B cell (primary cell): ENCODE data around the gene C6orf136. TPM values are rescaled to one million over a fixed set of nuclear protein-coding genes. Genes with fewer than 3 reads are reported as not detected.
A peak's percentile ranks its signal among the peaks of the same experiment; 100 is the strongest.

ENCODE experiments used
- ATAC-seq: fragments of 200-7000 bp; cut with Tn5 transposase; one replicate; pipeline ENCODE4 v1.10.0; 2021; ENCODE audit warnings: low read depth, mild to moderate bottlenecking, moderate number of reproducible peaks, moderate library complexity
- CTCF ChIA-PET: fragments of 350-600 bp; sonication (Branson Sonifier 250); formaldehyde crosslinking; loops from one replicate; lab custom pipeline; 2021; ENCODE audit warnings: antibody characterized with exemption, inconsistent platforms; lab: Charles Lee
- POLR2A ChIA-PET: fragments of 350-600 bp; sonication (Branson Sonifier 250); formaldehyde crosslinking; loops from one replicate; lab custom pipeline; 2021; ENCODE audit warnings: antibody characterized with exemption; lab: Charles Lee
- DNase-seq: peaks from one replicate; pipeline ENCODE4 v3.0.0; 2013
- H2AFZ ChIP-seq: 2 replicates; pipeline ENCODE4 v1.6.1; 2012; ENCODE audit warnings: mild to moderate bottlenecking, low read depth, low read length; ENCODE audit not compliant: insufficient read depth, poor library complexity, severe bottlenecking
- H3K27ac ChIP-seq, 2 donors: 1 replicate in 1 of 2; 2 replicates in 1 of 2; pipeline ENCODE4 v1.5.1; 2012 to 2013; ENCODE audit warnings: low read length in 2 of 2, mild to moderate bottlenecking in 2 of 2, moderate library complexity in 1 of 2
- H3K27me3 ChIP-seq, 4 experiments: fragments of 200-600 bp in 1 of 4; sonication (generic) in 1 of 4; replicated peaks in 1 of 4; 1 replicate in 2 of 4; 2 replicates in 2 of 4; pipeline versions ENCODE4 v1.6.1 to v1.7.0; 2013 to 2016; ENCODE audit warnings: low read length in 3 of 4, mild to moderate bottlenecking in 2 of 4, mixed read lengths in 1 of 4, moderate library complexity in 1 of 4; ENCODE audit not compliant: insufficient read depth in 4 of 4, control insufficient read depth in 3 of 4; ENCODE audit errors: control extremely low read depth in 1 of 4
- H3K36me3 ChIP-seq, 2 experiments: replicated peaks in 1 of 2; 1 replicate in 1 of 2; 2 replicates in 1 of 2; pipeline versions ENCODE4 v1.6.1 to v1.7.1; 2013; ENCODE audit warnings: low read length in 1 of 2; ENCODE audit not compliant: insufficient read depth in 2 of 2, control insufficient read depth in 1 of 2; ENCODE audit errors: control extremely low read depth in 1 of 2, extremely low read depth in 1 of 2
- H3K4me1 ChIP-seq, 2 donors: fragments of 200-600 bp in 1 of 2; sonication (generic) in 1 of 2; 1 replicate in 1 of 2; 2 replicates in 1 of 2; pipeline versions ENCODE4 v1.5.1 to v1.6.1; 2013 to 2017; ENCODE audit warnings: low read length in 2 of 2; ENCODE audit not compliant: control insufficient read depth in 2 of 2, insufficient read depth in 2 of 2
- H3K4me2 ChIP-seq: replicated peaks from 2 replicates; pipeline ENCODE3; 2012; ENCODE audit warnings: mild to moderate bottlenecking, low read depth, low read length; ENCODE audit not compliant: poor library complexity, severe bottlenecking
- H3K4me3 ChIP-seq, 5 experiments: fragments of 200-600 bp in 1 of 5; sonication (generic) in 1 of 5; 1 replicate in 3 of 5; 2 replicates in 2 of 5; pipeline versions ENCODE4 v1.5.1 to v1.7.0; 2011 to 2016; ENCODE audit warnings: low read length in 4 of 5, mild to moderate bottlenecking in 4 of 5, low read depth in 2 of 5, control low read depth in 1 of 5, moderate library complexity in 1 of 5; ENCODE audit not compliant: insufficient read depth in 1 of 5; ENCODE audit errors: control extremely low read depth in 1 of 5, extremely low read depth in 1 of 5
- H3K79me2 ChIP-seq: fragments of 200-600 bp; sonication (generic); one replicate; pipeline ENCODE4 v1.6.0; 2016; ENCODE audit warnings: low read length; ENCODE audit not compliant: control insufficient read depth, insufficient read depth
- H3K9ac ChIP-seq: fragments of 200-600 bp; sonication (generic); 2 replicates; pipeline ENCODE4 v1.6.1; 2017; ENCODE audit warnings: mild to moderate bottlenecking, low read length, moderate library complexity
- H3K9me3 ChIP-seq, 3 donors: one replicate each; pipeline versions ENCODE4 v1.6.1 to v1.7.1; 2013; ENCODE audit warnings: low read length in 2 of 3; ENCODE audit not compliant: control insufficient read depth in 2 of 3, insufficient read depth in 1 of 3; ENCODE audit errors: control extremely low read depth in 1 of 3
- H4K20me1 ChIP-seq: 2 replicates; pipeline ENCODE4 v1.6.0; 2012; ENCODE audit warnings: mild to moderate bottlenecking, low read length; ENCODE audit not compliant: insufficient read depth, control insufficient read depth, poor library complexity, severe bottlenecking
- H3K27ac Mint-ChIP-seq: one replicate; pipeline ENCODE4 v1.8.0; 2021; ENCODE audit warnings: mixed read lengths
- H3K27me3 Mint-ChIP-seq: one replicate; pipeline ENCODE4 v1.8.0; 2021; ENCODE audit warnings: mixed read lengths
- H3K4me1 Mint-ChIP-seq: one replicate; pipeline ENCODE4 v1.8.0; 2021; ENCODE audit warnings: mixed read lengths
- H3K4me3 Mint-ChIP-seq: one replicate; pipeline ENCODE4 v1.8.0; 2021; ENCODE audit warnings: mixed read lengths
- H3K9me3 Mint-ChIP-seq: one replicate; pipeline ENCODE4 v1.8.0; 2022; ENCODE audit warnings: mixed read lengths; ENCODE audit not compliant: insufficient read depth
- CTCF ChIP-seq: fragments of 200-600 bp; IDR thresholded peaks from one replicate; pipeline ENCODE4 v1.8.0; 2022; ENCODE audit warnings: antibody characterized with exemption, mild to moderate bottlenecking
- EZH2 ChIP-seq: IDR thresholded peaks from 2 replicates; pipeline ENCODE4 v1.6.1; 2012; ENCODE audit warnings: borderline replicate concordance, low read depth, mild to moderate bottlenecking, moderate library complexity, low read length; ENCODE audit not compliant: insufficient read depth, poor library complexity, severe bottlenecking
- WGBS: methylation state at CpG from one replicate; pipeline ENCODE4 v1.1.5; 2013; ENCODE audit warnings: missing lambda C conversion rate; ENCODE audit not compliant: insufficient coverage; 5-methylcytosine and 5-hydroxymethylcytosine counted together
- intact Hi-C: fragments of 100-400 bp; cut with micrococcal nuclease; formaldehyde crosslinking; loops from one replicate; pipeline ENCODE4 v1.10.0; 2022
- polyA plus RNA-seq: library from polyadenylated mRNA; depleted of rRNA; stranded (reverse); fragments of >200 nt; gene quantifications from 2 replicates; pipeline ENCODE4 v1.2.3, GENCODE V29; 2012
- total RNA-seq, 2 donors: library from RNA; stranded (reverse); fragments of 120-200 nt in 1 of 2; gene quantifications; 1 replicate in 1 of 2; 2 replicates in 1 of 2; pipeline versions ENCODE4 v1.2.3 to v1.2.4, GENCODE V29; 2013 to 2022

The C6orf136 gene
- total and polyA plus RNA-seq, 2 donors (not counting 1 experiment from before 2014, with no cell fraction given) = 36.6 to 37.2 TPM

GRCh38 chr6:30686908-30687658 lies 40.1 kb downstream of the C6orf136 start:
- H3K4me1 Mint-ChIP-seq = peaks cover 71% of the 10 kb centered on the region
- ChIA-PET POLR2A (interaction anchor here (0.7 to 3.2 kb wide), 7 partner anchors 8 to 747 kb away, joined by 3 to 45 read pairs (median 6); partner anchors contain the start of genes MDC1, MRPS18B, PPP1R10 and TUBB), CTCF (interaction anchor here (0.9 to 8.9 kb wide), 5 partner anchors 8 to 91 kb away, joined by 3 to 151 read pairs (median 11); partner anchors contain the start of genes MDC1 and TUBB)
- H3K27me3 Mint-ChIP-seq = no peaks in the 10 kb centered on the region
- H3K9ac ChIP-seq = peak overlapping the region; percentile 98
- peak; percentile 90 for DNase-seq
- H3K4me3 ChIP-seq = peak overlapping the region; percentile 40 to 100 (median 93)
- H4K20me1 ChIP-seq = peaks cover 46% of the 10 kb centered on the region
- TF ChIP-seq EZH2 (no peak), CTCF (no peak)
- H3K4me2 ChIP-seq = peak overlapping the region; percentile 100
- no peaks in the 10 kb centered on the region for H3K27me3 ChIP-seq
- intact Hi-C loops = loop anchor here (1.0 to 2.0 kb wide), 2 partner anchors 14 to 30 kb away; partner anchors contain the start of genes DHX16 and MDC1
- WGBS = under 1% methylated on average over 37 of the region's 52 CpGs
- ATAC-seq = peak; percentile 55
- H3K4me1 ChIP-seq = peaks cover 39 to 46% of the 10 kb centered on the region in 2 donors
- H3K27ac ChIP-seq = peak overlapping the region; percentile 93 to 97
- peaks cover 0 to 3% of the 10 kb centered on the region in 2 experiments for H3K36me3 ChIP-seq
- H3K9me3 ChIP-seq = no peaks in the 10 kb centered on the region
- H2AFZ ChIP-seq = peak overlapping the region; percentile 82
- peaks cover 59% of the 10 kb centered on the region for H3K79me2 ChIP-seq
- H3K9me3 Mint-ChIP-seq = no peaks in the 10 kb centered on the region
- peak overlapping the region; percentile 97 for H3K4me3 Mint-ChIP-seq
- H3K27ac Mint-ChIP-seq = peak overlapping the region; percentile 99
